NCI-H2171 treated with DMSO at 0.1 percent for 48 hours (cell line): ENCODE data around the gene CAMSAP1.

ENCODE experiments used
- DNase-seq: peaks from one replicate; lab custom pipeline; 2025; lab: John Stamatoyannopoulos, UW

CAMSAP1 gene

DNA sequence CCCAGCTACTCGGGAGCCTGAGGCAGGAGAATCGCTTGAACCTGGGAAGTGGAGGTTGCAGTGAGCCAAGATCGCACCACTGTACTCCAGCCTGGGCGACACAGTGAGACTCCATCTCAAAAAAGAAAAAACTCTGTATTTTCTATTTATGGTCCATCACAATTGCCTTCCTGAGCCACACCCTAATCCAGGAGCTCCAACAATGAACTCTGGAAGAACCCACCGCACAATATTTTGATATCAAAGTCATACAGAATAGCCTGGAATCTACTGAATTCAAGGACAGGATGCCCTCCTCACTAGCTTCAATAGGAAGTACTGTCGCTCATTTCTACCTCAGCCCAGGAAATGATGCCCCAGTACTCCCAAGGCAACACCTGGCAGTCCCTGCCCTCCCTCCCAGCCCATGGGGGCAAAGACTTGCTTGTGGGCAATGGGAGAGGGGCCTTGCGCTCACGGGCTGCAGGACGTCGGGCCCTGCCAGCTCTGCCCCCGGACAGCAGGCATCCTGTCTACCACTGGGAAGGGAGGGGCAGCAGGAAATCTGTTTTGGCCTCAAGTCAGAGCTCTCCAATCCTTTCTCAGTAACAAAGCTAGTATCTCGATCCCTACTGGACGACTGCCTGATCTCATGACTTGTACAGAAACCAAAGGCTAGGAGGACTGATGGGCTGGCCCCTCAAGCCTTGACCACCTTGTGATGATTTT is 34.1 kb upstream of the CAMSAP1 start:
- DNase-seq, result no peak

DNA sequence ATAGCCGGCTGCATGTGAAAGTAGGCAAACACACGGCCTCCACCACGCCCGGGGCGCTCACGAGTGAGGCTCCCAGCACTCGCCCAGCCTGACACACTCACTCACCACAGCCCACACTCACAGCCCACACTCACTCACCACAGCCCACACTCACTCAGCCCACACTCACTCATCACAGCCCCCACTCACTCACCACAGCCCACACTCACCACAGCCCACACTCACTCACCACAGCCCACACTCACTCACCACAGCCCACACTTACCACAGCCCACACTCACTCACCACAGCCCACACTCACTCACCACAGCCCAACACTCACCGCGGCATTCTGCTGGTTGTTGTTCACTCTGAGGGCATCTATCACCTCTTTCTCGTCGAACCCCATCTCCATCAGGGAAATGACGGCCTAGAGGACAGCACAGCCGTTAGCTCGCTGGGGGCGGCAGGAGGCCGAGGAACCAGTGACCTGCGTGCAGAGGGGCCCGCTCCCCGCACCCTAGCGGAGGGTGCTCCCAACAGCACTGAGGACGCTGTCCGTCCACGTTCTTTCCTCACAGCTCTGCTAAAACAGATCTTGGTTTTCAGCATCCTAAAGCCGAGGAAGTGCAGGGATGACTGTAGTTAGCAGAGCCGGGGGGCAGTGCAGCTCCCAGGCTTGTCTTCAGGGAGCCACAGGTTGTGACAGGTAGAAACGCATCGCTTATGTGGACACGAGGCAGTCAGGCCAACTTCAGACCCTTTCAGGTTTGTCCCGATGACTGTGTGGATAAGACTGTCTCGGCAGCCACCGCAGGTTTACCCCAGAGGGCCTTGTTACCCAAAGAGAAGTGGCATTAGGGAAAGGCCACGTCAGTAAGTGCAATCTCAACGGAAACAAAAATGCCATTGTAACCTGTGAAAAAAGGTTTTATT is 32.3 kb upstream of the CAMSAP1 start:
- no peak for DNase-seq

DNA sequence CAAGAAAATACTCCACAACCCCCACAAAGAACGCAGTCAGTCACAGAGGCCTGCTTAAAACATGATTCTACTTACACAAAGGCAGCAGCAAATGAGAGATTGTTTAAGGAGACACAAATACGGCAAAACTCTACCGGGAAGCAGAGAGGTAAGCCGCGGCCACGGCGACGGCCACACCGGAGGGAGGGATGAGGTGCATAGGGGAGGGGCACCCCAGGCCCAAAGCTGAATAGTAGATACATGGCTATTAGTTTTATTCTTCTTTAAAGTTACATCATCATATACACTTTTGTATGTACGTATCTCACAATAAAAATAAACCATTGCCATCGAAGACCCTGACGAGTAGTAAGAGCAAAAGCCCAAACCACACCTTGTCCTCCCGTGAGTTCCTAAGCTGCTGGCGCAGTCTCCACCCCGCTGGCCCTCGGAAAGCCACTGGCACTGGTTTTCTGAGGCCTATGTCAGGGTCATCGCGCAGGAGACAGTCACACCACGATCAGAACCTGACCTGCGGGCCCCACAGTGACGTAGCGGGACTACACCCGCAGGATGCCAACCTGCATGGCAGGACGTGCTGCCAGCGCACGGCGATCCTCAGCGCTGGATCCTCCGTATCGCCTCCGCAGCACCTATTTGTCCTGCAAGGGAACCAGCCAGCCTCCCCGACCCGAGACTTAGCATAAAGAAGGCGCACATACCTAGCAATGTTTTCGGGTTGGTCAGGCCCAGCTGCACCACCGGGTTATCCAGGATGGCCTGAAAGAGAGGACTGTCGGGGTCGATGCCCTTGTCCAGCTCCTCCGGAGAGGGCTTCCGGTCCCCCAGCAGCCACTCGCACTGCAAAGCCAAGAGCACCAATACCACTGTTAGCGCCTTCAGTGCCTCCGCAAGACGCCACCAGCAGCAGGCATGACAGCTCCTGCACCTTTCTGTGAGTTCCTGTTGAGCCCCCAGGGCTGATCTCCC is 30.5 kb upstream of the CAMSAP1 start:
- DNase-seq, result no peak

DNA sequence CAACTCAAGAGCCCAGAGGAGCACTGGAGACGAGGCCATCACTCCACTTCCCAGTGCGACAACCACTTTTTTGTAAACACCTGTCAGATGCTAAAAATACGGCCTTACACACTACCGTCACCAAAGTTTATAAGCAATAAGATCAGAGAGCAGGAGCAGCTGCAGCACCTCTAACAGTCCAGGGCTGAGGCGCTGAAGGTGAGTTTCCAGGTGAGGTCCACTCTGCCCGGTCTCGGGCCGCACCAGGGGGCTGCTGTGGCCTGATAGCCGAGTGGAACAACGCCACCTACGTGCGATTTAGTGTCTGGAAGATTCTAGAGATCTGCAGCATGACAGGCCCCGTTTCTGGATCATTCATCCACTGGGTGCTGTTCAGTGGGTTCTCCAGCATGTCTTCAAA is 25.8 kb upstream of the CAMSAP1 start:
- DNase-seq, result no peak

DNA sequence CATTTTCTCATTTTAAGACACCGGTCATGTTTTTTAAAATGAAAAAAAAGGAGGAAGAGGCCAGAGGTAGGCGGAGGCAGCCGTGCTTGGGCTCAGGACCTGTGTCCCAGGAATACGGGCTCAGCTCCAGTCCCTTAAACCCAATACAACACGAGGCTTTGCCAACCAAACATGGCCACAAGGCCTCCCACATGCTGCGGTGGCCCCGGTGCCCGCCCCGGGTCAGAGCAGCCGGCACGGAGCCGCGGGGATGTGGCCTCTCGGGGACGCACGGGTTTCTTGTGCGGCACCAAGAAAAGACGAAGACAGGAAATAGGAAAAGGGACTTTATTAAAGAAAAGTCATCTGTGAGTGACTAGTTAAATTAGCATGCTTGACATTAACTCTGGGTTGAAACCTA is 25.3 kb upstream of the CAMSAP1 start:
- DNase-seq, result no peak

DNA sequence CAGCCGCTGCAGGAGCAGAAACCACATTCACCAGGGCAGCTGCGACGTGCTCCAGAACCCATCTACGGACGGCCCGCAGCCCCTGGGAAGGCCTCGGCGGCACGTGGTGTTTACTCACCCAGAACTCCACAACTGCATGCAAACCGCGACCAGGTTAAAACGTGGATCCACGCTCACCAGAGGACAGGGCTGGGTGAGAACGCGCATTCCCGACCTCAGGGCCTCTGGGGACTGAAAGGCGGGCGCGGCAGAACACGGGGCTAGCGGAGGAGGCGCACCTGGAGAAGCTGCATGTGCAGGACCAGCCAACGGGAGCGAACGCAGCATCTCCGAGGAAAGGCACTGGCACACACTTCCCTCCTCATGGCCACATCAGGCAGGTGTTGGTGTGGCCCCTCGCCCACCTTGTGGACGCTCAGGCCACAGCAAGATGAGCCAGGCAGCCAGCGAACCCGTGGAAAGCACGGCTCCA is 24.0 kb upstream of the CAMSAP1 start:
- no peak for DNase-seq

DNA sequence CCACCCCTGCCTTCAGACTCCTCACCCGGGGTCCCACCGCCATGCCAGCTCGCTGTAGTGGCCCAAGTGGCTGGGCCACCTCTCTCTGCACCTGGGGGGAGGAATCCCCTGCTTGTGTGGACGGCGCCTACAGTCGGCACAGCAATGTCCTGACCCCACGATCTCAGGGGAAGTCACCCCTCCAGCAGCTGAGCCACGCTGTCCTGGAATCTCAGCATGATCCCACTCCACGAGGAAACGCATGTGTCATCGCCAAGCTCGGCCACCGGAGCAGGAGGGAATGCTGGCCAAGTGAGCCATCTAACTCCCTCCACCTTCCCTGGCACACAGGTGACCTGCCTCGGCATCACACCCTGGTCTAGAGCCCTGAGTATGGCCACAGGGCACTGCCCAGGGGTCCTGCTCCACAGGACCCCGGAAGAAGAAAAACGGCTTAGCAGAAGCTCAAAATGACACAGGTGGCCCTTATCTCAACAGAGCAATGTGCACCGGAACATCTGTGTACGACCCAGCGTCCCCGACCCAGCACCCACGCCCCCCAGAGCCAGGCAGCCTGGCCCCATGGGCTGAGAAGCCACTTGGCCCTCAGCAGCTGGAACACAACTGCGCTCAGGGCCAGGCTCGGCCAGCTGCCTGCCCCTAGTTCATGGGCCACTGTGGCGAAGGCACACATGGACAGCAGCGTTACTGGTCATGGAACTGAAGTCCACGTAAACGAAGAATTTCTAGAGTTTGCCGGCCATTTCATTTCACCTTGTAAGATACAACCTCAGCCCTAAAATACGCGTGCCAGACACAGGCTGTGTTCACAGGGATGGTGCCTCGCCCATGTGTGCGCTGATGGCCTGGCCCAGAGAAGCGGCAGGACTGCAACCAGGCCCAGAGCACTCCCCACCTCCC is 23.4 kb upstream of the CAMSAP1 start:
- no peak for DNase-seq

DNA sequence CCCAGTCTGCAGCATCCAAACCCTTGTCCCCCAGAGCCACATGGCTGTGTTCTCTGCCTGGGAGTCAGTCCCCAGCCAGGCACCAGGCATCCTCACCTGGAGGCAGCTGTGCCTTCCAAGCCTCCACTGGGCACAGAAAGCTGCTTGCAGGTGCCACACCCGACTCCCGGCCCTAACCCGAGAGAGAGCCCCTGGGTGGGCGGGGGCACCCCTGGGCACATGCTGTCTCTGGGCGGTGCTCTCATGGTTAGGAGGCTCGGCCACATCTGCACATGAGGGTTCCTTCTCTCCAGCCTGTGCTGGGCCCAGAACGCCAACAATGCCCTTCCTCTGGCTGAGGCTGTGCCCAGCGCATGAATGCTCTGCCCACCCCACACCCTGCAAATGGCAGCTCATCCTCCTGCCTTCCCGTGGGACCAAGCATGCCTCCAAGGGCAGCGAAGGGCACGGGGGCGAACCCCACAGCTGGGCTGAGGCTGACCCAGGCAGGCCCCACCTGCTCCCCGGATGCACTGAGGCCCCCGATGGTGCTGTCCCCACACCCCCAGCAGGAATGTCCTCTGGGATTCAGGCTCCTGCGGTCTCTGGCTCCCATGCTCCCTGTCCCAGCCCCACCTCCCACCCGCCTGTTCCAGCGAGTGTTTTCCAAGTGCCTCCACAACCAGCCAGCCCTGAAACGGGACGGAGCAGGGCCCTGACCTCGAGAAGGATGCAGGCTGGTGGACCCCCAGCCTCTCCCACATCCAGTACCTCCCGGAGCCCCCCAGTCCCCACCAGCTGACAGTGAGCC is 22.5 kb upstream of the CAMSAP1 start:
- no peak for DNase-seq

DNA sequence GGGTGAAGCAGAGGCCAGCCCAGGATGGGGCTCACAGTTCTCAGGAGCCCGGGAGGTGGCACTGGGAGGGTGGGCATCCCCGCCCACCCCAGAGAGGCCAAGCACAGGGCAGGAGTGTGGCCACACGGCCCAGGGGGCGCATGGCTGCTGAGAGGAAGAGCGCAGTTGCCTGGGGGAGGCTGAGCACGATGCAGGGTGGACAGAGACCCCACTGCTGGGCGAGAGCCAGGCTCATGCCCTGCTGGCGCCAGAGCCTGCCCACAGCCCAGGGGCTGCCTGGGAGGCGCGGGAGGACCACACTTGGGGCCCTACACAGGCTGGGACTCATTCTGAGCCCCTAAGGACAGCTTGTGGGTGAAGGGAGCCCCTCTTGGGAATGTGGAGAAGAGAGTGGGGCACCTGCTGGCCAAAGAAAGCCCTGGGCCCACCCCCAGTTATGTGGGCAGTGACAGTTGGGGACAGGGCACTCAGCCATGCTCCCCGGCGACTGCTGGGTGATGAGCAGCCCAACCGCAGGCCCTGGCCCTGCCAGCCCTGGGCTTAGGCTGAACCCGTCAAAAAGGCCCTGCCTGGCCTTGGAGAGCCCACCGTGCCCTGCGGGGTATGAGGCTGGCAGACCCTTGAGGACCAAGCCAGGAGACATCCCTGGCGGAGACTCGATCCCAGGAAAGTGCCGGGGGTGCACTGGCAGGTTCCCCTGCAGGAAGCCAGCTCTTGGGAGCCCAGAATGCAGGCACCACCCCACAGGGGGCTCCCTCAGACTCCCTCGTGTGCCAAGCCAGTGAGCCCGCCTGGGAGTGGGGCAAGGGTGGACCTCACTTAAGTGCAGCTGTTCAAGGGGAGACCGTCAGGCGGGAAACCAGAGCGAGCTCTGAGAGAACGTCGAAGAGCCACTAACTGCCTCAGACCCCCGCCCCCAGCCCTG is 21.6 kb upstream of the CAMSAP1 start:
- DNase-seq, result no peak

DNA sequence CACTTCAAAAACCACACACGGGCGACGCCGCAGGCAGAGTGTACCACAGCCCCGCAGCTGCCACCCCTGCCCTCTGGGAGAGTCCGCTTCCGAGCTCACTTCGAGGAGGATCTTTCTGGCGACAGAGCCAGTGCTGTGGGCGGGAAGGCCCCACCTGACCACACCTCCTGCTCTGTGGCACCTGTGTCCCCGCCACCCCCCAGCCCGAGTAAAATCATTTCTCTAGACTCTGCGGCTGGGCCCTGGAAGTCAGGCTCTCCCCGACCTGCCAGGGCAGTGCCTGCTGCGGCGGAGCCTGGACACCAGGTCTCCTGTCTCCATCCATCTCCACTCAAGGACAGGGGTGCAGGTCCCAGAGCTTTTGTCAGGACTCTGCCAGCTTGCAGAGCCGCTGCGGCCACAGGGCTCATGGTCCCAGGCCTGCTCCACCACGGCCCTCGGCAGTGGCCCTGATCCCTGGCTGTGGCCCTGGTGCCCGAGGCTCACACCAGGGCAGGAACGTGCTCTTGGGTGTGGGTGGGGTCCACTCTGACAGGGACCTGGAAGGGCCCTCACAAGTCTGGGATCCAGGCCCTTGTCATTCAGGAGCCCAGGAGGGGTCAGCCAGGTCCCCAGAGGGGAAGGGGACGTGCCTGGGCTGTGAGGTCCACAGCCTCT is 20.9 kb upstream of the CAMSAP1 start:
- DNase-seq, result no peak

DNA sequence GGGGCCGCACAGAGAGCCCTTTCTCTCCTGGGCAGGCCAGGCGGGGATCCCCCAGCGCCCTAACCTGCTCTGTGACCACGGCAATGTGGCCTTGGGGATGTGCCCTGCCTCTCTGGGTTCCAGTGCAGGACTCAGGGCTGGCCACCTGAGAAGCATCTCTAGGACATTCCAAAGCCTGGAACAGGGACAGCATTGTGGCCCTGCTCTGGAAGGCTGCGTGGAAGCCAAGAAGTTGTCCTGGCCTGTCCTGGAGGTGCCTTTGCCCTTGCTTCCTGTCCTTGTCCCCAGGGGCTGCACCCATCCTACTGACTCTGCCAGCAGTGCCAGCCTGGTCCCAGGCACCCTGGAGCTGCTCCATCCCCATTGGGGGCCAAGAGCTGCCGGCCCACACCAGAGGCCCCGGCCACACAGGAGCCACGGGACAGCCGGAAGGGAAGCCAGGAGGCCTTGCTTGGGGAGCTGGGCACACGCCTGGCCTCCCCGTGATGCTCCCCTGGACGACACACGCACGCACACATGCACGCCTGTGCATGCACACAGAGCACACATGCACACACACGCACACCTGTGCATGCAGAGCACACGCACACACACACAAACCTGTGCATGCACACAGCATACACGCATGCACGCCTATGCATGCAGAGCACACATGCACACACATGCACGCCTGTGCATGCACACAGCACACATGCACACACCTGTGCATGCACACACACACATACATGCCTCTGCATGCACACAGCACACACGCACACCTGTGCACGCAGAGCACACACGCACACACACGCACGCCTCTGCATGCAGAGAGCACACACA is 20.1 kb upstream of the CAMSAP1 start:
- no peak for DNase-seq

DNA sequence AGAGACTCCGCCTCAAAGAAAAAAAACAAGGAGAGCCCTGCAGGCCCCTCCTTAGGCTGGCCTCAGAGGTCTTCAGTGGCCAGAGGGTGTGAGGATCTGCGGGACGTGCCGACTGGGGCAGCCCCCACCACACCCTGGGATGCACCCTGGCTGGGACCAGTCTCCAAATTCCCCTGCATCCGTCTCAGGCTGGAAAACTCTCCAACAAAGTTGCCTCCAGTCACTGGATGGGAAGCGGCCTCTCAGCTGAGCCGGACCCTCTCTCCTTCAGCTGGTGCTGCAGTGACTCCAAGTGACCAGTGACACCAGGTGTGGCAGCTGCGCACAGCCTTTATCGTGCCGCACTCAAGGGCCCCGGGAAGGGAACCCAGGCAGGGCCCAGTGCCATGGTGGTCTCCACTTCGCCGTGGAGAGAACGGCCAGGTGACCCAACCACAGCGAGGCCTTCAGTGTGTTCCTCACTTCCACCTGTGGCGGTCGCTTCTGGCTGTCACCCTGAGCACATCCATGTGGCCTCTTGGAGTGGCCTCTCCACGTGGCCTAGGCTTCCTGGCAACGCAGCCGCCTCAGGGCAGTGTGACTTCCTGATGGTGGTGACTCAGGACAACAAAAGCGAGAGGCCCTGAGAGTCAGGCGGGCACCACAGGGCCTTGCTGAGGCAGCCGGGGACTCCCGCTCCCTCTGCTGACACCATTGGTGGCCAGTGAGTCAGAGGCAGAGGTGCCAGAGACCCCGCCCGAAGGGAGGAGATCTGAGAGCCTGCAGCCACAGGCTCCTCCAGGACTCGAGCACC is 19.3 kb upstream of the CAMSAP1 start:
- no peak for DNase-seq

DNA sequence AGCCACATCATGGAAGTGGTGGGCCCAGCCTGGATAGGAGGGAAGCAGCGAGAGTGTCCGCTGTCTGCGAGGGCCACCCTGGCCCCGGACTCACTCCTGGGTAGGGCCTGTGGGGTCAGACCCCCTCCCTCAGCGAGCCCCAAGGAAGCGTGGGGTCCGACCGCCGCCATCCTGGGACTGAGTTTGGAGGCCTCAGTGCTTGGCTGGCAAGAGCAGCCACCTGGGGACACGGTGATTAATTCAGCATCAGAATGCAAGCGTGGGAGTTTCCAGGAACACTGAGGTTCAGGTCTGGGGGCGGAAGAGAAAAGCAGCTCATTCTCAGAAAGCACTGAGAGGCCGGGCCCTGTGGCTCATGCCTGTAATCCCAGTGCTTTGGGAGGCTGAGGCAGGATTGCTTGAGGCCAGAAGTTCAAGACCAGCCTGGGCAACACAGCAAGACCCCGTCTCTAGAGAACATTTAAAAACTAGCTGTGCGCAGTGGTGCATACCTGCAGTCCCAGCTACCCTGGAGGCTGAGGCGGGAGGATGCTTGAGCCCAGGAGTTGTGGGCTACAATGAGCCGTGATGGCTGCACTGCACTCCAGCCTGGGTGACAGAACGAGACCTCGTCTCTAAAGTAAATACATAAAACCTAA is 18.3 kb upstream of the CAMSAP1 start:
- no peak for DNase-seq

DNA sequence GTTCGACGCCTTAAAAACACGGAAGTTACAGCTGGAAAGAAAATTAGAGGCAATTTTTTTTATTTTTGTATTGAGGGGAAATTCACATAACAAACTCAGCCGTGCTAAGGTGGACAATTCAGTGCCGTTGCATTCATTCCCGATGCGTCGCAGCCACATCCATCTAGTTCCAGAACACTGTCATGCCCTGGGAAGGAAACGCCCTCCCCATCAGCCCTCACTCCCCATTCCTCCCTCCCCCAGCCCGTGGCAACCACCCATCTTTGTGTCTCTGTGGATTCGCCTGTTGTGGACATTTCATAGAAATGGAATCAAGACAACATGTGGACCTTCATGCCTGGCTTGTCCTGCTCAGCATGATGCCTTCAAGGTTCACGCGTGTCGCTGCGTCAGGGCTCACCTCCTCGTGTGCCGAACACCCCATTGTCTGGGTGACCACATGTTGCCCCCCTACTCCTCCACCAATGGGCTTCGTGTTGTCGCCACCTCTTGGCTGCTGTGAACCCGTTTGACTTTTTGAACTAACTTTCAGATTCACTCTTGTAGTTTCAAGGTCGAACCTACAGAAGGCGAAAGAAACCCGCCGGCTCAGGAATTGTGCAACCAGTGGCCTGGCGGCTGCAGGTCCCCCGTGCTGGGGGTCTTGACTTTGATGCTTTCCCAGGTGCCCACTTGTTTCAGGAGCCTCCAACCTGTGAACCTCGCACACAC is 17.4 kb upstream of the CAMSAP1 start:
- no peak for DNase-seq

DNA sequence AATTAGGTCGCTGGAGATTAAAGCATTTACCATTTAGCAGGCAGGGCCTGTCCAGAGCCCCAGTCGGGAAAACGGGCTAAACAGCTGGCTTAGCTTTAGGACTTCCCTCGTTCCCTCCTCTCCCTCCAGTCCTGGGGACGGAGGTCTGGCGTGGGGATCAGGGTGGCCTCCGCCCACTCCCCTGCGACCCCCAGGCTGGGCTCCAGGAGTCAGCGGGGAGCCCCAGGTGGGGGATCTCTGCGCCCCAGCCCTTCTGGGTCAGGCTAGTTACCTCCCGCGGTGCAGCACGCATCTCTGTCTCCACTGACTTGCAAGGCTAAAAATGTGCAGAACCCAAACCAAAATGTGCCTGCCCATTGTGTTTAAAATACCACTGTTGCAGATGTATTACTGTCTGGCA is 16.2 kb upstream of the CAMSAP1 start:
- no peak for DNase-seq
